Adrenal gland (tissue), 5 donors: ENCODE measurements around the gene MYL12A.

ENCODE experiments used
- POLR2A ChIP-seq, 2 donors: fragments of 450-650 bp; IDR thresholded peaks; one replicate each; pipeline ENCODE4 v1.6.1; 2017; ENCODE audit warnings: antibody characterized with exemption in 2 of 2, mild to moderate bottlenecking in 2 of 2, moderate library complexity in 1 of 2
- TF ChIP-seq, protein P1 (sequence below), 6 experiments: fragments of 450-650 bp in 4 of 6; fragments of 200-600 bp in 2 of 6; sonication (generic) in 1 of 6; IDR thresholded peaks; 1 replicate in 5 of 6; 2 replicates in 1 of 6; pipeline versions ENCODE4 v1.5.1 to v1.8.0; 2016 to 2021; ENCODE audit warnings: antibody characterized with exemption in 6 of 6, mild to moderate bottlenecking in 2 of 6, moderate library complexity in 1 of 6
- donor health status: DM: no; HTN: no; CAD: no.

- TF ChIP-seq, protein P1, sequence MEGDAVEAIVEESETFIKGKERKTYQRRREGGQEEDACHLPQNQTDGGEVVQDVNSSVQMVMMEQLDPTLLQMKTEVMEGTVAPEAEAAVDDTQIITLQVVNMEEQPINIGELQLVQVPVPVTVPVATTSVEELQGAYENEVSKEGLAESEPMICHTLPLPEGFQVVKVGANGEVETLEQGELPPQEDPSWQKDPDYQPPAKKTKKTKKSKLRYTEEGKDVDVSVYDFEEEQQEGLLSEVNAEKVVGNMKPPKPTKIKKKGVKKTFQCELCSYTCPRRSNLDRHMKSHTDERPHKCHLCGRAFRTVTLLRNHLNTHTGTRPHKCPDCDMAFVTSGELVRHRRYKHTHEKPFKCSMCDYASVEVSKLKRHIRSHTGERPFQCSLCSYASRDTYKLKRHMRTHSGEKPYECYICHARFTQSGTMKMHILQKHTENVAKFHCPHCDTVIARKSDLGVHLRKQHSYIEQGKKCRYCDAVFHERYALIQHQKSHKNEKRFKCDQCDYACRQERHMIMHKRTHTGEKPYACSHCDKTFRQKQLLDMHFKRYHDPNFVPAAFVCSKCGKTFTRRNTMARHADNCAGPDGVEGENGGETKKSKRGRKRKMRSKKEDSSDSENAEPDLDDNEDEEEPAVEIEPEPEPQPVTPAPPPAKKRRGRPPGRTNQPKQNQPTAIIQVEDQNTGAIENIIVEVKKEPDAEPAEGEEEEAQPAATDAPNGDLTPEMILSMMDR (IDR thresholded peaks at IDR 0.05), result no peak
- peak in 1 of 2 donors; percentile 22 for TF ChIP-seq POLR2A (IDR thresholded peaks at IDR 0.05)
Observed at GRCh38 chr18:3266062-3266608, 18.5 kb downstream of the MYL12A start.
